HG03159 (cell line): Measurements from ENCODE around the gene SLC66A1.
A peak's percentile ranks its signal among the peaks of the same experiment; 100 is the strongest.
"Not testable (repeated sequence)": the region's sequence is repeated elsewhere in the genome, so short reads cannot be mapped to it uniquely, and the experiment has no call there.

Source experiments
- ATAC-seq: cut with Tn5 transposase; IDR thresholded peaks from one replicate; pipeline ENCODE4 v1.9.1; 2021; ENCODE audit warnings: mild to moderate bottlenecking, moderate library complexity; ENCODE audit not compliant: unreplicated experiment

Gene SLC66A1

GRCh38 chr1:19304081-19304480 lies 8.0 kb upstream of the SLC66A1 start:
- ATAC-seq = not testable (repeated sequence)

DNA sequence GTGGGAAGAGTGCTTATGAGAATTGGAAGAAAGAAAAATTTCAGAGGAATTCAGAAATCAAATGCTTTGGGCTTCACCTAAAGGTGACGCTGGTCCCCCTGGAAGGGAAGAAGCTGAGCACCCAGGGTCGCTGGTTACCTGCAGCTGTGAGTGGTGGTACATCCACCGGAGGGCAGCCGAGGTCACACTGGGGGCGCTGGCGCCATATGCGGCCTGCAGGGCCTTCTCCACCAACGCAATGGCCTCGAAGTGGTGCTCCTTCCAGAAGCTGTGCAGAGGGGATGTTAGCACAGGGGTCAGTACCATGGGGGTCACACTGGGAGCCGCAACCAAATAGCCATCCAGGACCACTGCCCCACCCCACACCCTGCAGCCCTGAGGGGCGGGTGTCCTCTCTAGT lies 6.2 kb upstream of the SLC66A1 start:
- ATAC-seq = no peak

- ATAC-seq = no peak
Observed at GRCh38 chr1:19306941-19307340, 5.2 kb upstream of the SLC66A1 start.

GRCh38 chr1:19307794-19308508 lies 4.2 kb upstream of the SLC66A1 start:
- no peak for ATAC-seq

- no peak for ATAC-seq
Observed at GRCh38 chr1:19308509-19308907, 3.6 kb upstream of the SLC66A1 start.

DNA sequence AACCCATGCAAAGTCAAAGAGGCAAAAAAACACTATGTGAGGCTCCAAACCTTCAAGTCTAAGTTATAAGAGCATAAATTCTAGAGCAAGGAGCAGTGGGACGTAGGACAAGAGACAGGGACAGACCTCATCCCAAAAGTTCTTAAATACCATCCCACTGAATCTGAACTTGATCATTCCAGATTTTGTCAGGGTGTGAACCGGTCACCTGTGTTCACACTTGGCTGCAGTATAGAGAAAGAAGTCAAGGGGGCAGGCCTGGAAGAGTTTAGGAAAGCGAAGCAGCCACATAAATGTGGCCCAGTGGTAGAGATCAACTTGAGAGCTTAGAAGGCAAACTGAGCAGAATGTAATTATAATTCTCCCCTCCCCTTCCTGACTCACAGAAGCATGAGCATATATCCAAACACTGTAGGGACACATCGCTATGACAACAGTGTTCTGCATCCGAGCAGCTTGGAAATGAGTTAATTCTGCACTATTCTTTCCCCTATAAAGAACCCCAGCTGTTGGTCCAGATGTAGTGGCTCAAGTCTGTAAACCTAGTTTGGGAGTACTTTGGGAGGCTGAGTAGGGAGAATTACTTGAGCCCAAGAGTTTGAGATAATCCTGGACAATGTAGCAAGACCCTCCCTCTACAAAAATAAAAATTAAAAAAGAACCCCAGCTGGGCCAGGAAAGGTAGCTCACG lies 2.9 kb upstream of the SLC66A1 start:
- ATAC-seq = no peak

DNA sequence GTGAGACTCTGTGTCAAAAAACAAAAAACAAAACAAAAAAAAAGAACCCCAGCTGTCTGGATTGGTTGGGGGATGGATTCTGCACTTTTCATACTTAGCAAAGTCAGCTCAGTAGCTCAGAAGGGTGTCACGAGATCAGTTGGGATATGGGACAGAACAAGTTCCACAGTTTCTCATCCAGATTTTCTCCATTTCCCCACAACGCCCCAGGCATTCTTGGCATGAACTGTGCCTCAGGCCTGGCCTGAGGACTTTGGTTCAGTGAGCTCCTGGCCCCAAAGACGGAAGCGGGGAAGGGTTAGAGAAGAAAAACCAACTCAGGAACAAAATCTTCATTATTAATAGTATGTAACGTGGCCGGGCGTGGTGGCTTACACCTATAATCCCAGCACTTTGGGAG lies 2.1 kb upstream of the SLC66A1 start:
- ATAC-seq = no peak

- no peak for ATAC-seq
Observed at GRCh38 chr1:19310720-19311502, 1.2 kb upstream of the SLC66A1 start.

DNA sequence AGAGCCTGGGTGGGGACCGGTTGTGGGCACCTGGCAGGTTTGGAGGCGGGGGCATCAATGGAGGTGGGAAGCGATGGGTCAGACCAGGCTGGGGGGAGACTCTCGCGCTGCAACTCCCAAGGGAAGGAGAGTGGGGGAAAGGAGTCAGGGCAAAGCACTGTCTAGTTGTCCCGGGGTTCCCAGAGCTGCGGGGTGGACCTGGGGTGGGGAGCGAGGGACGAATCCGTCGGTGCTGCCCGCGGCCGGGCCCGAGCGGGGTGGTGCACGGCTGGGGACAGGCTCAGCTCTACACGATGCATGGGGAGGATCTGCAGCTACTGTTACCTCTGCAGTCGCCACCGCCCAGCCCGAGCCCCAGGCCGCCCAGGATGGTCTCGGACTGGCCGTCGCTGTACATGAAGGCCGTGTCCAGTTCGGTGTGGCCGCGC lies 609 bp upstream of the SLC66A1 start:
- peak; percentile 5 for ATAC-seq

- ATAC-seq = peak; percentile 12
Observed at GRCh38 chr1:19312782-19313635, 883 bp downstream of the SLC66A1 start.

DNA sequence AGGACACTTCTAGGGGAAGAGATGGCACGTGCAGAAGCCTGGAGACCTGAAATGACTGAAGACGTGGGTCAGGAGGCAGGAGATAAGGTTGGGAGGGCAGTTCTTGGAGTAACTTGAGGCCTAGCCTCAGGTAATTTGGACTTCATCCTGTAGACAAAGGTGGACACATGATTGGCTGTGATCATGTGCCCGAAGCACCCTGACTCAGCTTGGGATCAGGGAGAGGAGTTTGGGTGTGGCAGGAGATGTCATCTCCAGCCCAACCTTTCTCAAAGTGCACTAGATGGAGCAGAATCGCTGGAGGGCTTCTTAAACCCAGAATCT lies 1.5 kb downstream of the SLC66A1 start:
- no peak for ATAC-seq

DNA sequence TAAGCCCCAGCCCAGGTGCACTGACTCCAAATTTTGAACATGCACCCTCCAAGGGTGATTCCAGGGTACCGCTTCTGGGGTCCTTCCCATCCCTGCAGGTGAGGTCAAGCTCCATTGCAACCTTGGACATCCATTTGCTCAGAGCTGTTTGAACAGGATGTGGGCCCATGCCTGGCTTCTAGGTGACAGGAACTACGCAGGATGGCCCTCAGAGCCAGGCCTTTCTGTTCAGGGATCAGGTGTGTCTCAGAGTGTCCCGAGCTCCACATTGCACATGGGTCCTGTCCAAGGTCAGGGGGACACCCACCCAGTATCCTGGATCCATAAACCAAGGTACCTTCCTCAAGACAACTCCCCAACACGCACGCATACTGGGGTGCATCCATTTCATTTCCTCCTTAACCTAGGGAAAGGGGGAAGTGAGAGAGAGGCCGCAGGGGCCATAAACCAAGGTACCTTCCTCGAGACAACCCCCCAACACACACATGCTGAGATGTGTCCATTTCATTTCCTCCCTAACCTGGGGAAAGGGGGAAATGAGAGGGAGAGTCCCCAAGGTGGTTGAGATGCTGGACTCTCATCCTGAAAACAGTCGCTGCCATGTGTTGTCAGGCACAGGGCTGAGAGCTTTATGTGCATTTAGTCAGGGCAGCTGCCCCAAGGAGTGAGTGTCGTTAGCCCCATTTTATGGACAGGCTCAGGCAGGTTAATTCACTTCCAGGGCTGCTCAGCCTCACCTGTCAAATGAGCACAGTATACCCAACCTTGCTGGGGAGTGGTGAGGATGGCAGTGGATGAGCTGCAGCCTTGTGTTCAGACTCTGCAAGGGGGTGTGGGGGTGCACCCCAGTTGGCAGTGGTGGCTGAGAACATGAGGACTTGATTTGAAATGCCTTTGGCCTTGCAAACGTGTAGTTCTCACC lies 2.1 kb downstream of the SLC66A1 start:
- ATAC-seq = no peak

- no peak for ATAC-seq
Observed at GRCh38 chr1:19315378-19316198, 3.5 kb downstream of the SLC66A1 start.

GRCh38 chr1:19317126-19317910 lies 5.2 kb downstream of the SLC66A1 start:
- no peak for ATAC-seq

DNA sequence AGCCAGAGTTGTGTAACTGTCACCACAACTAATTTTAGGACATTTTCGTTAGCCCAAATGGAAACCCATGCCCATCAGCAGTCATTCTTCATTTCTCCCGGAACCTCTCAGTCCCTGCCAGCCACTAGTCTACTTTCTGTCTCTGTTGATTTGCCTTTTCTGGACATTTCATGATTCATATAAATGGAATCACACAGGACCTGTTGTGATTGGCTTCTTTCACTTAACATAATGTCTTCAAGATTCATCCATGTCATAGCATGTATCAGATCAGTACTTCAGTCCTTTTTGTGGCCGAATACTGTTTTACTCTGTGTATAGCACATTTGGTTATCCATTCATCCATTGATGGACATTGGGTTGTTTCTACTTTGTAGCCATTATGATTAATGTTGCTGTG lies 7.1 kb downstream of the SLC66A1 start:
- no peak for ATAC-seq

DNA sequence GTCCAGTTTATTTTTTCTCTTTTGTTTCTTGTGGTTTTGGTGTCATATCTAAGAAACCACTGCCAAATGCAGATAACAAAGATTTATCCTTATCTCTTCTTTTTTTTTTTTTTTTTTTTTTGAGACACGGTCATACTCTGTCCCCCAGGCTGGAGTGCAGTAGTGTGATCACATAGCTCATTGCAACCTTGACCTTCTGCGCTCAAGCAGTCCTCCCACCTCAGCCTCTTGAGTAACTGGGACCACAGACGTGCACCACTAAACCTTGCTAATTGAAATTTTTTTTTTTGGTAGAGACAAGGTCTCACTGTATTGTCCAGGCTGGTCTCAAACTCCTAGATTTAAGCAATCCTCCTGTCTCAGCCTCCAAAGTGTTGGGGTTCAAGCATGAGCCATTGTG lies 8.9 kb downstream of the SLC66A1 start:
- ATAC-seq = no peak

DNA sequence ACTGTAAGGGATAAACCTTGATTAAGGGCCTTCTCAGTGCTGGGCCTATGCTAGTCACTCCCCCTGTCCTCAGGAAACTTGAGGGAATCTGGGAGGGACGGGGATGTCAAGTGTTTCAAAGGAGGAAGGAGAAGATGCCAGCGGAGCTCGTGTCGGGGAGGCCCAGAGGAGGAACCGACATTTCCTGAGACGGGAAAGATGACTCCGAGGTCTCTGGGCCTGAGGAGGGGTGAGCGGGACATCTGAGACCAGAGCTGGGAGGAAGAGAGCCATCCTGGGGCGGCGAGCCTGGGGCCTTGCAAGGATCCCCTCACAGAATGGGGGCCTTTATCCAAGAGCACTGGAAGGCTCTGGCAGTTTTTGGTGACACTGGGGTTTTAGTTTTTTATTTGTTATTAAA lies 10.4 kb downstream of the SLC66A1 start:
- ATAC-seq = no peak

GRCh38 chr1:19323987-19324664 lies 12.0 kb downstream of the SLC66A1 start:
- no peak for ATAC-seq
